ENCODE results near the gene UFSP2.

UFSP2 gene

GRCh38 chr4:185425647-185426352 lies at the start of gene UFSP2:
Gene UFSP2 (minus strand): TSS chr4:185425964. CDS start chr4:185425868, 96 bp downstream.
- DNase-seq, result peak; percentile 81 to 85

GRCh38 chr4:185473247-185473646 lies 47.5 kb upstream of the UFSP2 start:
- DNase-seq, result no peak

- DNase-seq, result no peak
These were observed 46.4 kb upstream of the UFSP2 start for GRCh38 chr4:185472103-185472542.

- DNase-seq, result peak; percentile 92
These were observed 45.7 kb upstream of the UFSP2 start, which contains the start of gene CCDC110 for GRCh38 chr4:185471235-185472102. Gene CCDC110 (minus strand): TSS chr4:185471733. CDS start chr4:185471683, 50 bp downstream.

- no peak for DNase-seq
These were observed 44.9 kb upstream of the UFSP2 start for GRCh38 chr4:185470501-185471195.

- DNase-seq, result no peak
These were observed 43.9 kb upstream of the UFSP2 start for GRCh38 chr4:185469580-185470154.

GRCh38 chr4:185468999-185469398 lies 43.2 kb upstream of the UFSP2 start:
- no peak for DNase-seq

- DNase-seq, result no peak
These were observed 42.2 kb upstream of the UFSP2 start for GRCh38 chr4:185467991-185468390.

- DNase-seq, result no peak
These were observed 41.3 kb upstream of the UFSP2 start for GRCh38 chr4:185467101-185467500.

GRCh38 chr4:185465707-185466106 lies 39.9 kb upstream of the UFSP2 start:
- DNase-seq, result no peak

GRCh38 chr4:185464887-185465286 lies 39.1 kb upstream of the UFSP2 start:
- no peak for DNase-seq

- no peak for DNase-seq
These were observed 38.4 kb upstream of the UFSP2 start for GRCh38 chr4:185464183-185464582.

- DNase-seq, result no peak
These were observed 37.8 kb upstream of the UFSP2 start for GRCh38 chr4:185463541-185463940.

GRCh38 chr4:185461565-185461964 lies 35.8 kb upstream of the UFSP2 start:
- DNase-seq, result no peak

- DNase-seq, result no peak
These were observed 31.4 kb upstream of the UFSP2 start for GRCh38 chr4:185457136-185457535.

GRCh38 chr4:185456131-185456530 lies 30.4 kb upstream of the UFSP2 start:
- no peak for DNase-seq

- no peak for DNase-seq
These were observed 19.4 kb upstream of the UFSP2 start for GRCh38 chr4:185445209-185445608.

GRCh38 chr4:185441479-185441878 lies 15.7 kb upstream of the UFSP2 start:
- DNase-seq, result no peak

GRCh38 chr4:185437809-185438208 lies 12.0 kb upstream of the UFSP2 start:
- DNase-seq, result no peak

- no peak for DNase-seq
These were observed 9.7 kb upstream of the UFSP2 start for GRCh38 chr4:185435466-185435865.

- no peak for DNase-seq
These were observed 3.9 kb upstream of the UFSP2 start for GRCh38 chr4:185429660-185430059.

GRCh38 chr4:185426960-185427688 lies 1.4 kb upstream of the UFSP2 start:
- DNase-seq, result no peak

Data from activated CD4-positive, alpha-beta T cell treated with anti-CD3 and anti-CD28 coated beads, Interleukin-2, amount 50 U/mL, for 48 hours (primary cell).